K562 (cell line): ENCODE data around the gene ARL14EPL. TPM values are rescaled to one million over a fixed set of nuclear protein-coding genes. Genes with fewer than 3 reads are reported as not detected.

ENCODE experiments used
- CBX1 ChIP-seq: sonication (generic); IDR thresholded peaks from 2 replicates; pipeline ENCODE4 v1.6.1; 2016; ENCODE audit warnings: antibody characterized with exemption, low read depth, mild to moderate bottlenecking
- OTX1 ChIP-seq: fragments of 450-650 bp; formaldehyde crosslinking; IDR thresholded peaks from 2 replicates; pipeline ENCODE4 v1.4.0; 2022; ENCODE audit warnings: mild to moderate bottlenecking
- ZBTB40 ChIP-seq, 2 experiments: fragments of 450-650 bp in 1 of 2; sonication (generic) in 1 of 2; formaldehyde crosslinking in 1 of 2; IDR thresholded peaks; 2 replicates each; pipeline versions ENCODE4 v1.7.1 to v1.9.0; 2016 to 2022; ENCODE audit warnings: inconsistent platforms in 1 of 2, mild to moderate bottlenecking in 1 of 2, missing genetic modification reagents in 1 of 2
- ZNF584 ChIP-seq: fragments of 200-800 bp; sonication (Bioruptor generic); IDR thresholded peaks from 2 replicates; pipeline ENCODE4 v1.6.1; 2016; ENCODE audit warnings: low read depth, mild to moderate bottlenecking, missing genetic modification characterization, missing compliant biosample characterization
- polyA plus RNA-seq, 8 experiments: library from polyadenylated mRNA; depleted of rRNA in 4 of 8; stranded (reverse) in 5 of 8; unstranded in 3 of 8; fragments of >200 nt; fragmentation: Nextera tagmentation in 2 of 8; fragmentation: Illumina TruSeq in 1 of 8; extraction: Ambion mirVana in 2 of 8; extraction: Trizol in 1 of 8; gene quantifications; 2 replicates each; pipeline versions ENCODE4 v1.2.1 to v1.2.3, GENCODE V29; 2011 to 2014; ENCODE audit warnings: inconsistent platforms in 1 of 8, missing spikeins in 1 of 8
- total RNA-seq, 7 experiments: library from RNA; depleted of rRNA in 6 of 7; stranded (reverse); fragments of >200 nt in 6 of 7; fragmentation: Illumina TruSeq in 2 of 7; extraction: Trizol in 2 of 7; gene quantifications; 2 replicates each; pipeline versions ENCODE4 v1.2.1 to v1.2.3, GENCODE V29; 2011 to 2021; ENCODE audit warnings: low replicate concordance in 1 of 7
- TF ChIP-seq, protein P1 (sequence below): fragments of 200-600 bp; sonication (generic); IDR thresholded peaks from one replicate; pipeline ENCODE4 v1.6.1; 2012; ENCODE audit warnings: mild to moderate bottlenecking, low read depth, low read length, inconsistent platforms

Gene ARL14EPL
- total and polyA plus RNA-seq, 9 of the 15 experiments (the other 6 are each of a cell fraction or from before 2014, with no cell fraction given), result 0.06 to 0.14 (median 0.08) TPM; not detected in 5

DNA sequence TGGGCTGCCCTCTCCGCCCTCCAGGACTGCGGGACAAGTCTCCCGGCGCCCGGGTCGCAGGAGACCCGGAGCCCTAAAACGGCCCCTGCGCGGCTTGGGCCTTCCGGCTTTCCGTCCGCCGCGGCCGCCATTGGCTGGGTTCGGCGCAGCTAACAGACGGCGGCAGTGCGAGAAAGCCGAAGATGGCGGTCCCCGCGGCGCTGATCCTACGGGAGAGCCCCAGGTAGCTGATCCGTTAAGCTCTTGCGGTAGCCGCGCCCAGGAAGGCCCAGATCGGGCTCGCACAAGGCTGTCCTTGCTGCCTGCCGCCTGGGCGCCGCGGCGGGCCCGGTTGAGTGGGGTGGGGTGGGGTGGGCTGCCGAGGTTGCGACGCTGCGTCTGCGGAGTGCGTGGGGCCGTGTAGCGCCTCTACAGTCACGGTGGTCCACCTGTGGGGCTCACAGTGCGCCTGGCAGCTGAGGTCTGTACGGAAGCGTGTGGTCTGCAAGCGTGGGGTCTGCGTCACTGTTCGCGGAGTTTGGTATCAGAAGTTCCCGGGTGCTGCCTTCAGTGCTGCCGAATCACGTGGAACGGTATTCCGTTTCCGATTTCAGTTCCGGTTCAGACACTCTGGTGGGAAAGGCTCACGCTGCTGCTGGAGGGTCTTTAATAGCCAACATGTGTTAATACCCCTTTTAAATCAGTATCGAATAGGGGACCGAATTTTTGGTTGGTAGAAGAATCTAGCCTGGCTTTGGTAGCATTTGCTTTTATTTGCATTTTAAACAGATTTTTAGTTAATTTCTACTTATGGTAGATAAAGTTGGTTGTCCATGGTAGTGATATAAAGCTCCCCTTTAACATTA, 52.8 kb downstream of the ARL14EPL start, which contains the start of gene COMMD10 (continued):
- TF ChIP-seq, protein P1, sequence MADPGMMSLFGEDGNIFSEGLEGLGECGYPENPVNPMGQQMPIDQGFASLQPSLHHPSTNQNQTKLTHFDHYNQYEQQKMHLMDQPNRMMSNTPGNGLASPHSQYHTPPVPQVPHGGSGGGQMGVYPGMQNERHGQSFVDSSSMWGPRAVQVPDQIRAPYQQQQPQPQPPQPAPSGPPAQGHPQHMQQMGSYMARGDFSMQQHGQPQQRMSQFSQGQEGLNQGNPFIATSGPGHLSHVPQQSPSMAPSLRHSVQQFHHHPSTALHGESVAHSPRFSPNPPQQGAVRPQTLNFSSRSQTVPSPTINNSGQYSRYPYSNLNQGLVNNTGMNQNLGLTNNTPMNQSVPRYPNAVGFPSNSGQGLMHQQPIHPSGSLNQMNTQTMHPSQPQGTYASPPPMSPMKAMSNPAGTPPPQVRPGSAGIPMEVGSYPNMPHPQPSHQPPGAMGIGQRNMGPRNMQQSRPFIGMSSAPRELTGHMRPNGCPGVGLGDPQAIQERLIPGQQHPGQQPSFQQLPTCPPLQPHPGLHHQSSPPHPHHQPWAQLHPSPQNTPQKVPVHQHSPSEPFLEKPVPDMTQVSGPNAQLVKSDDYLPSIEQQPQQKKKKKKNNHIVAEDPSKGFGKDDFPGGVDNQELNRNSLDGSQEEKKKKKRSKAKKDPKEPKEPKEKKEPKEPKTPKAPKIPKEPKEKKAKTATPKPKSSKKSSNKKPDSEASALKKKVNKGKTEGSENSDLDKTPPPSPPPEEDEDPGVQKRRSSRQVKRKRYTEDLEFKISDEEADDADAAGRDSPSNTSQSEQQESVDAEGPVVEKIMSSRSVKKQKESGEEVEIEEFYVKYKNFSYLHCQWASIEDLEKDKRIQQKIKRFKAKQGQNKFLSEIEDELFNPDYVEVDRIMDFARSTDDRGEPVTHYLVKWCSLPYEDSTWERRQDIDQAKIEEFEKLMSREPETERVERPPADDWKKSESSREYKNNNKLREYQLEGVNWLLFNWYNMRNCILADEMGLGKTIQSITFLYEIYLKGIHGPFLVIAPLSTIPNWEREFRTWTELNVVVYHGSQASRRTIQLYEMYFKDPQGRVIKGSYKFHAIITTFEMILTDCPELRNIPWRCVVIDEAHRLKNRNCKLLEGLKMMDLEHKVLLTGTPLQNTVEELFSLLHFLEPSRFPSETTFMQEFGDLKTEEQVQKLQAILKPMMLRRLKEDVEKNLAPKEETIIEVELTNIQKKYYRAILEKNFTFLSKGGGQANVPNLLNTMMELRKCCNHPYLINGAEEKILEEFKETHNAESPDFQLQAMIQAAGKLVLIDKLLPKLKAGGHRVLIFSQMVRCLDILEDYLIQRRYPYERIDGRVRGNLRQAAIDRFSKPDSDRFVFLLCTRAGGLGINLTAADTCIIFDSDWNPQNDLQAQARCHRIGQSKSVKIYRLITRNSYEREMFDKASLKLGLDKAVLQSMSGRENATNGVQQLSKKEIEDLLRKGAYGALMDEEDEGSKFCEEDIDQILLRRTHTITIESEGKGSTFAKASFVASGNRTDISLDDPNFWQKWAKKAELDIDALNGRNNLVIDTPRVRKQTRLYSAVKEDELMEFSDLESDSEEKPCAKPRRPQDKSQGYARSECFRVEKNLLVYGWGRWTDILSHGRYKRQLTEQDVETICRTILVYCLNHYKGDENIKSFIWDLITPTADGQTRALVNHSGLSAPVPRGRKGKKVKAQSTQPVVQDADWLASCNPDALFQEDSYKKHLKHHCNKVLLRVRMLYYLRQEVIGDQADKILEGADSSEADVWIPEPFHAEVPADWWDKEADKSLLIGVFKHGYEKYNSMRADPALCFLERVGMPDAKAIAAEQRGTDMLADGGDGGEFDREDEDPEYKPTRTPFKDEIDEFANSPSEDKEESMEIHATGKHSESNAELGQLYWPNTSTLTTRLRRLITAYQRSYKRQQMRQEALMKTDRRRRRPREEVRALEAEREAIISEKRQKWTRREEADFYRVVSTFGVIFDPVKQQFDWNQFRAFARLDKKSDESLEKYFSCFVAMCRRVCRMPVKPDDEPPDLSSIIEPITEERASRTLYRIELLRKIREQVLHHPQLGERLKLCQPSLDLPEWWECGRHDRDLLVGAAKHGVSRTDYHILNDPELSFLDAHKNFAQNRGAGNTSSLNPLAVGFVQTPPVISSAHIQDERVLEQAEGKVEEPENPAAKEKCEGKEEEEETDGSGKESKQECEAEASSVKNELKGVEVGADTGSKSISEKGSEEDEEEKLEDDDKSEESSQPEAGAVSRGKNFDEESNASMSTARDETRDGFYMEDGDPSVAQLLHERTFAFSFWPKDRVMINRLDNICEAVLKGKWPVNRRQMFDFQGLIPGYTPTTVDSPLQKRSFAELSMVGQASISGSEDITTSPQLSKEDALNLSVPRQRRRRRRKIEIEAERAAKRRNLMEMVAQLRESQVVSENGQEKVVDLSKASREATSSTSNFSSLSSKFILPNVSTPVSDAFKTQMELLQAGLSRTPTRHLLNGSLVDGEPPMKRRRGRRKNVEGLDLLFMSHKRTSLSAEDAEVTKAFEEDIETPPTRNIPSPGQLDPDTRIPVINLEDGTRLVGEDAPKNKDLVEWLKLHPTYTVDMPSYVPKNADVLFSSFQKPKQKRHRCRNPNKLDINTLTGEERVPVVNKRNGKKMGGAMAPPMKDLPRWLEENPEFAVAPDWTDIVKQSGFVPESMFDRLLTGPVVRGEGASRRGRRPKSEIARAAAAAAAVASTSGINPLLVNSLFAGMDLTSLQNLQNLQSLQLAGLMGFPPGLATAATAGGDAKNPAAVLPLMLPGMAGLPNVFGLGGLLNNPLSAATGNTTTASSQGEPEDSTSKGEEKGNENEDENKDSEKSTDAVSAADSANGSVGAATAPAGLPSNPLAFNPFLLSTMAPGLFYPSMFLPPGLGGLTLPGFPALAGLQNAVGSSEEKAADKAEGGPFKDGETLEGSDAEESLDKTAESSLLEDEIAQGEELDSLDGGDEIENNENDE, result no peak
- TF ChIP-seq ZNF584 (CRISPR knock-in tag), result no peak
- peak; percentile 60; the same call in 1 of the 2 replicates for TF ChIP-seq CBX1
- TF ChIP-seq OTX1 (CRISPR knock-in tag), result no peak
- TF ChIP-seq ZBTB40 (IDR thresholded peaks at IDR 0.05), result peak; percentile 79
- TF ChIP-seq ZBTB40 (CRISPR knock-in tag; IDR thresholded peaks at IDR 0.05), result no peak
